DMS53 (cell line): ENCODE data around the gene AGBL1.
"Not testable (repeated sequence)": the region's sequence is repeated elsewhere in the genome, so short reads cannot be mapped to it uniquely, and the experiment has no call there.

Source experiments
- DNase-seq: peaks from one replicate; lab custom pipeline; 2025; lab: John Stamatoyannopoulos, UW

The AGBL1 gene

GRCh38 chr15:86875067-86875466 lies 795.4 kb downstream of the AGBL1 start:
- DNase-seq: no peak

DNA sequence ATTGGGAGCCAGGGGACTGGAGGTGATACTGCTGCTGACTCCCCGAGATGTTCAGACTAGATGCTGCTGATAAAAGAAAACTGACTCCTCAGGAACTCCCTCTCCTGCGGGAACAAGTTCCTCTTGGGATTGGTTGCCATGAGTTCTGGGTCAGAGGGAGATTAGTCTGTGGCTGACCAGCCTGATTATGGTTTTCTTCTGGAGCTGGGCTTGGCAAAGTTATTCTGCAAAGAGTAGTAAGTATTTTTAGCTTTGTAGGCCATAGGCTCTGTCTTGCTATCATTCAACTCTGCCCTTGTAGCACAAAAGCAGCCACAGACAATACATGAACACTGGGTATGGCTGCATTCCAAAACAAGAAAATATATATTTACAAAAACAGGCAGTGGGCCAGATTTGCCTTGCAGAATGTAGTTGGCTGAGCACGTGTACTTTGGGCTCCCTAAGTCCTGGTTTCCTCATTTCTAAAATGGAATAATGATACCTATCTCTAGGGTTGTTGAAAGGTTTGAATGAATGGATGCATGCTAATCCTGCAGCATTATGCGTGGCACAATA lies 796.8 kb downstream of the AGBL1 start:
- DNase-seq: no peak

DNA sequence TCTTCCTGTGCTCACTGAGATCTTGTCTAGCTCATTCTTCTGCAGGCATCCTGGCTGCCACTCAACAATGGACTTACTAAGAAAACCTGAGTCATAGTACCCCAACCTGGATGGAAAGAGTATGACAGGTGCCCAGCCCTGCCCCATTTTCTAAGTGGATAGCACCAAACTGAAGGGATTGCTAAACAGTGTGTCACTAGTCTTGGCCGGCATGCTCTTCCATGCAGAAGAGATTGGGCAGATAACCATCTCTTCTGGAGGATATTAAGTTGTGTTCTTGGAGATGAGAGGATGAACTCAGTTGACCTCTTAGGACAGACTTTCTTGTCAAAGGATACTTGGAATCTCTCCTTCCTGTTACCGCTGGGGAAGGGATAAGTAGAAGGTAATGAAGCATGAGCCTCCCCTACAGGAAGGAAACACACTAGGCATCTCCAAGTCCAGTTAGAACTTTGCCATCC lies 797.5 kb downstream of the AGBL1 start:
- no peak for DNase-seq

- DNase-seq: not testable (repeated sequence)
Measured at GRCh38 chr15:86878844-86879243, 799.2 kb downstream of the AGBL1 start.

GRCh38 chr15:86879250-86880229 lies 799.9 kb downstream of the AGBL1 start:
- DNase-seq: no peak

GRCh38 chr15:86885616-86886015 lies 805.9 kb downstream of the AGBL1 start:
- no peak for DNase-seq

DNA sequence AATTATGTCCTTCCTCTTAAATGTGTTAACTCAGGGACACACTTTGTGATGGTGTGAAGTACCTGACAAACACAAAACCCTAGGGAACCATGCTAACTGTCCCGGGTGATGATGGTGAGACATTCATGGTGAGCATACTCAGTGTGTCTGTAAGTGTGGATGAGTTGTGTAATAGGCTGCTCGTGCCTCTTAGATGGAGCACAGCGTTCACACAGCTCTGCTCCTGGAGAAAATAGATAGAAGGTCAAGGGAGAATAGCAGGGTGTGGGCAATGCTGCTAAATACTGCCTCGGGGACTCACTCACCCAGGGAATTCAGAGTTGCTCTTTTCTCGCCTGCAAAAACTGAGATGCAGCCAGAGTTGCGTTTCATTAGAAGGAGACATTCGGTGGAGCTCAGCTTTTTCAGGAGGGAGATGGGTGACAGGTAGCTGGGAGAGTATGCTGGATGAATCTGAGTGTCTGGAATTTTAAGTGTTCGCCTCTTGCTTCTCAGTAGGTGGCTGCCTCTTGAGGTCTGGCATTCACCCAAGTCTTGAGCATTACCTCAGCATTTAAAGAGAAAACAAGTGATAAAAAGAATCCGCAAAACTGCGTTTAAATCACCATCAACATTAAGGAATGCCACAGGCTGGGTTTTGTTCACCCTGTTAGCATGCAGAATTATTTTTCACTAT lies 813.2 kb downstream of the AGBL1 start:
- DNase-seq: no peak

- no peak for DNase-seq
Measured at GRCh38 chr15:86894269-86894668, 814.6 kb downstream of the AGBL1 start.

GRCh38 chr15:86903642-86904421 lies 824.2 kb downstream of the AGBL1 start:
- DNase-seq: no peak

- no peak for DNase-seq
Measured at GRCh38 chr15:86905625-86906256, 826.1 kb downstream of the AGBL1 start.

DNA sequence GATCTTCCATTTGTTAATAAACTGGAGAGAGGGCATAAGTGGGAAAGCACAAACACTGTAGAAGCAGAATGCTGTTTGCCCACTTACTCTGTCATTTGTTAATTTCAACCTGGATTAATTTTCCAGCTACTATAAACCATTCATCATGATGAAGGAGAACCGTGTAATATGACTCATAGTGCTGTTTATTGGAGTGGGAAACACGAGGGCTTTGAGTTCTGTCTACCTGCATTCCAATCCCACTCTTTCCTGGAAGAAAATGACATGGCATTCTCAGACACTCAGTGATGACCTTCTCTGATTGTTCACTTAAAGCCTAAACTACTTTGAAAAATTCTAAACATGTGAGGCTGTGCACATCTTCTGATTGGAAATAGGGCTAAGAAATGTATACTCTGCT lies 826.7 kb downstream of the AGBL1 start:
- DNase-seq: no peak

DNA sequence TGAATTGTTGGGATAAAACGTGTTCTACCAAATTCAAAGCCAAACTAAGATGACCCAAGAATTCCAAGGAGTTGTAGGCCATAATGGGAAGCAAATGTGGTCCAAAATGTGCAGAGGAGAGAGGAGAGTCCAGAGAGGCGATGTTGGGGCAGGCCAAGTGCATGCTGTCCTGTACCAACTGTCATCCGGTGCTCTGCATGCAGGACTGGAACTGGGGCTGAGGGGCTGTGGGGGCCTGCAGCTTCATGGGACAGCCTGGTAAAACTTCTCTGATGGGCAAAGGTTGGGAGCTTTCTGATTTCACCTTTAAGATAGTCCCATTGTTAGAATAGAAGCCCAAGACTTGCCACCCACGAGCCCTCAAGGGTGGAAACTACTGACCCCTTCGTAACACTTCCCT lies 831.4 kb downstream of the AGBL1 start:
- no peak for DNase-seq

GRCh38 chr15:86912661-86913060 lies 833.0 kb downstream of the AGBL1 start:
- no peak for DNase-seq

DNA sequence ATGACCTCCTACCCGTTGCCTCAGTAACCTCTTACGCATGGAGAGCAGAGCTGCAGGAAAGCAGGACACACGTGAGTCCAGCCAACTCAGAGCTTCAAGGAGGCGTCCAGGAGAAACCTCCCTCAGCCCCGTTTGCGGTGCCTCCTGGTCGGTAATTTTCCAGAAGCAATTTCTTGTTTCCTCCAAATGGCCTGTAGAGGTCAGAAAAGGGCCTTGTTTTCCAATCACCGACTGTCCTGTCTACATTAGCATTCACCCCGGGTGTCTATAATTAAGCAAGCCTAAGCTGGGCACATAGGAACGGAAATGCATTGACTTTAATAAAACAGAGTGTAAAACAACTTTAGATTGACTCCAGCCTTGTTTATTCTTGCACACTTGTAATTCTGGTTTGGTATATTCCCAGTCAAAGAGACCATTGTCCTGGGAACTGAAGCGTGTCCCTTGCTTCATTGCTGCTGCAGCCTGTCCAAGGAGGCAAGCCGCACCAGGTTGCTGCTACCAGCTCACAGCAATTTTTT lies 836.2 kb downstream of the AGBL1 start:
- peak; percentile 47 for DNase-seq

DNA sequence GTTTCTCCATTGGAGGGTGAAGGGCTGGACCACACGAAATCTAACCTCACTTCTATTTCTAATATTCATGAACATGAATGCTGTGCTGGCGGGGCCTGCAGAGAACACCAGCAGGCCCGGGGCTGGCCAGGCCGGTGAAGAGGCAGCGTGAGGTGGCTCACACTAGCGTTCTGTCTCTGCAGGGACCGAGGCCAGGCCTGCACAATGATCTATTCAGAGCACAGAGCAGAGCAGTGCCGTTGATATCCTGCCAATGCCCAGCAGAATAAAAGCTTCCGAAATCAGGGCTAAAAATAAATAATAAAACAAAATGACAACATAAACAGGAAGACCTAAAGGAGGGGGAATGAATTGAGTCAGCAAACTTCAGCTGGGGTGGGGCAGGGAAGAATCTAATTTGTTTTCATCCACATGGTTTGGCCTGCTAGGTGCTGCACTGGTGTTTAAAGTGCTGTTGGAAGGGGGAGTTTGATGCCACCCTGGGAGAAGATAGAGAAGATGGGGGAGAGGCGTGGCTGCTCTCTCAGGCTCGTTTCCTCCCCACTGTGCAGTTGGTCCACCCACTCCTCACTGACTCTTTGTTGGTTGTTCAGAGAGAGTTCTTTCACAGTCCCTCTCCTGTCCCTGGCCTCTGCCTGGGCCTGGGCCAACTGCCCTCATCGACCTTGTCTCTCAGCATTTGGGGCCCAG lies 837.1 kb downstream of the AGBL1 start:
- no peak for DNase-seq

DNA sequence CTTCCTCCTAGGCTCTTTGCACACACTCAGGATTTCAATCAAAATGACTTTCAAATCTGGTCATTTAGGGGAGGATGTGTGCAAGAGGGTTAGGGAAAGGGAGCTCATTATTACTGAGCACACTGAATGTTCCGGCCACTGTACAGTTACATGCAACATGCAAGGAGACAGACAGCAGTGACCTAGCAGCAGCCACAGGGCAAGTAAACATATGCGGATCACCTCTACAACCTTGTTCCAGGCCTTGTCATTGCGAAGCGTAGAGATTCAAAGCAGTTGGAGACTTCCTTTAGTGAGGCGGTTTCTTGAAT lies 837.6 kb downstream of the AGBL1 start:
- DNase-seq: no peak

GRCh38 chr15:86919581-86919980 lies 839.9 kb downstream of the AGBL1 start:
- no peak for DNase-seq

DNA sequence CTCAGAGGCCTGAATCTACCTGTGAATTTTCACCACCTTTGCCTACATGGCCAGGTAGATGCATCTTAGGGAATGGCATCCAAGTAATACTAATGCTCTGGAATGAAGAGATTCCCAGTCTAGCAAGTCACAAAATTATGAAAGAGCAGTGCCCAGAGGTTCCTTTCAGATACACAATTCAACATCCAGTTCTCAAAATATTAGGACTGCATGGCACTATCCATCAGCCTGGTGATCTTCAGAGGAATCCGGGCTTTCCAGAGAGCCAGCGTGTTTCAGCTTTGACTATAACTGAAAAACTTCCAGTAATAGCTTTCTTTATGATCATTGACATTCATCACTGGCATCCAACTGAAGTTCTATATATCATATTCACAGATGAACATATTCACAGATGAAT lies 849.8 kb downstream of the AGBL1 start:
- no peak for DNase-seq

GRCh38 chr15:86932456-86932855 lies 852.8 kb downstream of the AGBL1 start:
- DNase-seq: no peak

DNA sequence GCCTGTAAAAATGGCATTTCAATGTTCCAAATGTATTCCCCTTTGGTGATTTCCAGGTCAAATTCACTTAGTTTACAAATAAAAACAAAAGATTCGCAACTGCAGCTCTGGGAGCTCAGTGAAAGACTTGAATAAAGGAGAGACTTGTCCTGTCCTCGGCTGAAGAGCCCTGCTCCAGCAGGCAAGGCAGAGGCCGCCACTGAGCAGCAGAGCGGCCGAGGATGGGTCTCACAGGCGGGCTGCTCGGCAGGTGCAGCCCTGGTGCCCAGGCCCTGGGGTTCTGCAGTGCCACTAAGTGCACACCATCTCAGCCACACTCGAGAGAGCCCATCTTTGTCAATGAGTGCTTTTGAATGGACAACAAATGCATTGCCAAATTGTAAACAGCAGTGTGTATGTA lies 856.2 kb downstream of the AGBL1 start:
- DNase-seq: no peak

DNA sequence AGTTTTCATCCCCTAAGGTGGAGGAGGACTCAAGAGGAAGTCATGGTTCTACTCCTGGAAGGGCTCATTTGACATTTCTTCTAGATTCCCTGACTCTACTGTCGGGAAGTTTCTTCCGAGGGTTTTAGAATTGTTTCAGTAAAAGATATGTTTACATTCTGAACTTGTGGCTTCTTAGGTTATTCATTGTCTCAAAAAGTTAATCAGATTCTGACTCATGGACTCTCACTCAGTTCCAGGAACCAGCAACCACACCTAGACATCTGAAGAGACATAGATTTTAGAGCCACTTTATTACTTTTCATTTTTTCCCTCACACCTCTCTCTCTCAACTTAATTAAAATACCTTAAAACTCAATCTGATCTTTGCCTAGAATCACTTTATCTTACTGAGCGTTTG lies 862.6 kb downstream of the AGBL1 start:
- no peak for DNase-seq
